ENCODE results near the gene ZSWIM1.

Gene ZSWIM1

DNA sequence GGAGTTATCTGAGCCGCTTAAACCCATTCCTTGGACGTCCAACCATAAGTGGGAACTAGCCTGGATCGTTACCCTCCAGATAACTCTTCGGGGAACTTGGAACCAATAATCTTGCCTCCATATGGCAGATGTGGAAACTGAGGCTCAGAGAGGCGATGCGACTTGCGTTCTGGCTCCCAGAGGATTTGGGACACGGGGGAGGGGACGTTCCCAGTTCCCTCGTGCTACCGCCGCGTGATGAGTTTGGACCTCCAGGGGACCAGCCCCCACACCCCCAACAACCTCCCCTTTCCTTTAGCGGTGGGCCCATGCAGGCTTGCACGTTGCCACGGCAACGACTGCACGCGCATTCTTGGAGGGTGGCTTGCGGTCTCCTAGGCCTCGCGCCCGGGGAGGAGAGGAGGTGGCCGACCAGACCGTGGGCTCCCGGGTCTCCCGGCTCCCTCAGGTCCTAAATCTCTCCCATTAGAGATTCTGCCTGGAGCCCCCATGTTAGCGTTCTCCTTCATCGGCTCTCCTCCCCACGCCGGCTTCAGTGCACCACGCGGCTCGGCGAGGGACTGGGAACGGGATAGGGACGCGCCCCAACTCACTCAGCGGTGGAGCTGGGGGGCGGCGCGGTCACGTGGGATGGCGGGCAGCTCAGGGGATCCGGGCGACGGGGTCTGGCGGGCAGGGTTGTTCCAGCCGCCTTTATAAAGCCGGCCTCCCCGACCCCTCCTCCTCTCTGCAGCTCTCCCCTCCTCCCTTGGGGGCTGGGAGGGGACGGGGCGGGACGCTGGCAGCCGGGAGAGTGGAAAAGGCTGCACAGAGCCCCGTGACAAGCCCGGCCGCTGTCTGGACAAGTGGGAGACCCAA lies 30.7 kb downstream of the ZSWIM1 start, which contains the start of gene PLTP:
Gene PLTP, minus strand, starts transcription at position 670 of the 858 bp plus-strand sequence. CDS start 703 bp downstream, outside the sequence.
- TF ChIP-seq, protein P1, sequence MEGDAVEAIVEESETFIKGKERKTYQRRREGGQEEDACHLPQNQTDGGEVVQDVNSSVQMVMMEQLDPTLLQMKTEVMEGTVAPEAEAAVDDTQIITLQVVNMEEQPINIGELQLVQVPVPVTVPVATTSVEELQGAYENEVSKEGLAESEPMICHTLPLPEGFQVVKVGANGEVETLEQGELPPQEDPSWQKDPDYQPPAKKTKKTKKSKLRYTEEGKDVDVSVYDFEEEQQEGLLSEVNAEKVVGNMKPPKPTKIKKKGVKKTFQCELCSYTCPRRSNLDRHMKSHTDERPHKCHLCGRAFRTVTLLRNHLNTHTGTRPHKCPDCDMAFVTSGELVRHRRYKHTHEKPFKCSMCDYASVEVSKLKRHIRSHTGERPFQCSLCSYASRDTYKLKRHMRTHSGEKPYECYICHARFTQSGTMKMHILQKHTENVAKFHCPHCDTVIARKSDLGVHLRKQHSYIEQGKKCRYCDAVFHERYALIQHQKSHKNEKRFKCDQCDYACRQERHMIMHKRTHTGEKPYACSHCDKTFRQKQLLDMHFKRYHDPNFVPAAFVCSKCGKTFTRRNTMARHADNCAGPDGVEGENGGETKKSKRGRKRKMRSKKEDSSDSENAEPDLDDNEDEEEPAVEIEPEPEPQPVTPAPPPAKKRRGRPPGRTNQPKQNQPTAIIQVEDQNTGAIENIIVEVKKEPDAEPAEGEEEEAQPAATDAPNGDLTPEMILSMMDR (conservative IDR thresholded peaks at IDR 0.05) = no peak
- peak within 1 kb of the TSS; percentile 51; the same call in 1 of the 2 replicates for H3K27ac ChIP-seq

DNA sequence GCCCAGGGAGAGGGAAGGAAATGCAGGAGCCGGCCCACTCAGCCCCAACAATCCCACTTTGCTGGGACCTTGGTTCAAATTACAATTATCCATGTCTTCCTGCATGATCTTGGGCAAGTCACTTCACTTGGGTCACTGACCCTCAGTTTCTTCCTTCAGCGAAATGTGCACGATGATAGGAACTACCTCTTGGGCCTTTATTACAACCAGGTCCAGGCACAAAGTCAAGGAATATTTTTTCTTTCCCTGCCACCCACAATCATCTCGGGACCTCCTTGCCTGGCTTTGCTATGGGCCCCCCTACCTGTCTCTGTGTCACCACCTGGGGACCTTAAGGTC lies 31.3 kb downstream of the ZSWIM1 start:
- TF ChIP-seq, protein P1 (conservative IDR thresholded peaks at IDR 0.05) = no peak
- H3K27ac ChIP-seq = peak overlapping the region; percentile 51; the same call in 1 of the 2 replicates

DNA sequence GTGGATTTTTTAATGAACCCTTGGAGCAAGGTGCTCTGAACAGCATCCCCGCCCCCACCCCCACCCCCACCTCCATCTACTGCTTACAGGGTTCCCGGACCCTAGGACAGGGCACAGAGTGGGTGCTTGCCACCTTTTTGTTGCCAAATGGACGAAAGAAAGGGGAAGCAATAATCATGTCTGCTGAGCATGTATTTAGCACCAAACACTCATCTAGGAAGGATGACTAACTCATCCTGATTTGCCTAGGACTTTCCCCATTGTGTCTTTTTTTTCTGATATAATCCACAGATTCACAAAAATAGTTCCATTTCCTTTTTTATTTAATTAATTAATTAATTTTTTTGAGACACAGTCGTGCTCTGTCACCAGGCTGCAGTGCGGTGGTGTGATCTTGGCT lies 32.1 kb downstream of the ZSWIM1 start:
- H3K27ac ChIP-seq = no peak overlapping the region
- TF ChIP-seq, protein P1 (conservative IDR thresholded peaks at IDR 0.05) = no peak

DNA sequence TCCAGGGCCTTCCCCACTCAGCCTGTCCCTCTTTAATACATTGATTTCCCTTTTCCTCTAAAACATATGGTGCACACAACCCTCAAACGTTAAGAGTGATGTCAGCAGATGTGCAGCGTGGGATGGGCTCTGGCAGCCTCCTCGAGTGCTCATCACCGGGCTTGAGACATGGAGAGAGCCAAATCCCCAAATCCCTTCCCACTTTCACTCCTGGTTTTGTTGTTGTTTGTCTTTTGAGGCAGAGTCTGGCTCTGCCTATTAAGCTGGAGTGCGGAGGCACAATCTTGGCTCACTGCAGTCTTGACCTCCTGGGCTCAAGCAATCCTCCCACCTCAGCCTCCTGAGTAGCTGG lies 36.7 kb downstream of the ZSWIM1 start:
- TF ChIP-seq, protein P1 (conservative IDR thresholded peaks at IDR 0.05) = no peak
- H3K27ac ChIP-seq = no peak overlapping the region

DNA sequence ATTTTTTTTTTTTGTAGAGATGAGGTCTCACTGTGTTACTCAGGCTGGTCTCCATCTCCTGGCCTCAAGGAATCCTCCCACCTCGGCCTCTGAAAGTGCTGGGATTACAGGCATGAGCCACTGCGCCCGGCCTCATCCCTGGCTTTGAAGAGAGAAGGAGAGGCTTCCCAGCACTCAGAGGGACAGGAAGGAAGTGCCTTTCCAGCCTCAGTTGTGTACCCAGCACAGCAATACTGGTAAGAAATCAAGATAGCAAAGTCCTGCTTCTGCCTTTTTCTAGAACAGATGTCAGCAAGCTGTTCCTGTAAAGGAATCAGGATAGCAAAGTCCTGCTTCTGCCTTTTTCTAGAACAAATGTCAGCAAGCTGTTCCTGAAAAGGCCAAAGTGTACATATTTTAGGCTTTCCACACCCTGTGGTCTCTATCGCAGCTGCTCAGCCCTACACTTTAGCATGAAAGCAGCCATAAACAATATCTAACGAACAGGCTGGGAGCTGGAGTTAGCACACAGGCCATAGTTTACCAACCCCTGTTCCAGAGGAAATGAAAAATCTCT lies 37.2 kb downstream of the ZSWIM1 start:
- TF ChIP-seq, protein P1 (conservative IDR thresholded peaks at IDR 0.05) = no peak
- no peak overlapping the region for H3K27ac ChIP-seq

DNA sequence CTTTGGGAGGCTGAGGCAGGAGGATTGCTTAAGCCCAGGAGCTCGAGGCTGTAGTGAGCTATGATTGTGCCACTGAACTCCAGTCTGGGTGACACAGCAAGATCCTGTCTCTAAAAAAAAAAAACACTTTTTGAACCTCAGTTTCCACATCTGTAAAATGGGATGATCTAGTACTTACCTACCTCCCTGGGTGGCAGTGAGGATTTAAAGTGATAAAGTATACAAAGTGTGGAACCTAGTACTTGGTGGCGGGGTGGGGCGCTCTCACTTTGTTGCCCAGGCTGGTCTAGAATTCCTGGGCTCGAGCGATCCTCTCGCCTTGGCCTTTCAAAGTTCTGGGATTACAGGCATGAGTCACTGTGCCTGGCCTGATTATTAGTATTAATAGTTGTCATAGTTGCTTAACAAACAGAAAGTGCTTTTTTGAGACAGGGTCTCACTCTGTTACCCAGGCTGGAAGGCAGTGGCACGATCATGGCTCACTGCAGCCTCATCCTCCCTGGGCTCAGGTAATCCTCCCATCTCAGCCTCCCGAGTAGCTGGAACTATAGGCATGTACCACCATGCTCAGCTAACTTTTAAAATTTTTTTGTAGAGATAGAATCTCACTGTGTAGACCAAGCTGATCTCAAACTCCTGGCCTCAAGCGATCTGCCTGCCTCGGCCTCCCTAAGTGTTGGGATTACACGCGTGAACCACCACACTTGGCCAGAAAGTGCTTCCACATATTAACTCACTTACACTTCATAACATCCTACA lies 37.9 kb downstream of the ZSWIM1 start:
- no peak overlapping the region; the same call in 1 of the 2 replicates for H3K27ac ChIP-seq
- TF ChIP-seq, protein P1 (conservative IDR thresholded peaks at IDR 0.05) = no peak

All from VCaP (cell line).